Raji (cell line): ENCODE measurements around the gene ASB10.

Experiments
- POLR2A ChIP-seq: IDR thresholded peaks from 2 replicates; pipeline ENCODE4 v1.6.1; 2011; ENCODE audit warnings: low read depth, low read length, control low read depth; ENCODE audit not compliant: insufficient read depth

Gene ASB10

GRCh38 chr7:151141311-151141854, 45.7 kb downstream of the ASB10 start:
- no peak for TF ChIP-seq POLR2A

- TF ChIP-seq POLR2A = no peak
These were observed 46.2 kb downstream of the ASB10 start for GRCh38 chr7:151140826-151141225.

- TF ChIP-seq POLR2A = no peak
These were observed 47.3 kb downstream of the ASB10 start for GRCh38 chr7:151139791-151140190.

GRCh38 chr7:151139071-151139790, 47.8 kb downstream of the ASB10 start:
- no peak for TF ChIP-seq POLR2A

GRCh38 chr7:151138153-151138851, 48.7 kb downstream of the ASB10 start:
- TF ChIP-seq POLR2A = no peak

GRCh38 chr7:151137791-151138152, 49.3 kb downstream of the ASB10 start:
- TF ChIP-seq POLR2A = no peak

- TF ChIP-seq POLR2A = no peak
These were observed 49.9 kb downstream of the ASB10 start for GRCh38 chr7:151137076-151137675.

- no peak for TF ChIP-seq POLR2A
These were observed 50.9 kb downstream of the ASB10 start for GRCh38 chr7:151135866-151136843.

GRCh38 chr7:151135525-151135845, 51.6 kb downstream of the ASB10 start:
- TF ChIP-seq POLR2A = no peak

- TF ChIP-seq POLR2A = no peak
These were observed 52.1 kb downstream of the ASB10 start for GRCh38 chr7:151134743-151135524.

- no peak for TF ChIP-seq POLR2A
These were observed 52.9 kb downstream of the ASB10 start for GRCh38 chr7:151133986-151134742.

GRCh38 chr7:151133266-151133985, 53.6 kb downstream of the ASB10 start:
- no peak for TF ChIP-seq POLR2A
